ENCODE results near the gene OPN1MW3. TPM values are rescaled to one million over a fixed set of nuclear protein-coding genes. Genes with fewer than 3 reads are reported as not detected.
"Not testable (repeated sequence)": the region's sequence is repeated elsewhere in the genome, so short reads cannot be mapped to it uniquely, and the experiment has no call there.

Gene OPN1MW3
- total RNA-seq, 1 experiment from 2014 or later, result not detected

- not testable (repeated sequence) for DNase-seq; H3K36me3 ChIP-seq; H3K4me3 ChIP-seq; H3K27ac ChIP-seq; H3K9me3 ChIP-seq (replicated peaks); H3K27me3 ChIP-seq; H3K4me1 ChIP-seq
Measured at GRCh38 chrX:154269245-154269644, 11.9 kb downstream of the OPN1MW3 start.

GRCh38 chrX:154284489-154285338 lies 27.3 kb downstream of the OPN1MW3 start:
- DNase-seq; H3K27me3 ChIP-seq; H3K9me3 ChIP-seq (replicated peaks); H3K4me3 ChIP-seq; H3K27ac ChIP-seq; H3K36me3 ChIP-seq; H3K4me1 ChIP-seq: not testable (repeated sequence)

- not testable (repeated sequence) for H3K36me3 ChIP-seq; H3K27ac ChIP-seq; H3K4me3 ChIP-seq; DNase-seq; H3K27me3 ChIP-seq; H3K4me1 ChIP-seq; H3K9me3 ChIP-seq (replicated peaks)
Measured at GRCh38 chrX:154286406-154286805, 29.0 kb downstream of the OPN1MW3 start.

- H3K27ac ChIP-seq, result no peak within 1 kb of the TSS
- no peaks in the 10 kb centered on the region for H3K9me3 ChIP-seq (replicated peaks)
- no peak for DNase-seq
- H3K4me3 ChIP-seq, result no peak within 1 kb of the TSS
- no peaks in the 10 kb centered on the region for H3K27me3 ChIP-seq
- no peaks in the 10 kb centered on the region for H3K4me1 ChIP-seq
- no peaks in the 10 kb centered on the region for H3K36me3 ChIP-seq
Measured at GRCh38 chrX:154294791-154295574, 37.6 kb downstream of the OPN1MW3 start, which contains the start of gene TEX28. Gene TEX28 (minus strand): TSS chrX:154295124. CDS start chrX:154292117, 3,007 bp downstream.

- no peaks in the 10 kb centered on the region for H3K27me3 ChIP-seq
- no peak within 1 kb of the TSS for H3K27ac ChIP-seq
- no peaks in the 10 kb centered on the region for H3K36me3 ChIP-seq
- no peaks in the 10 kb centered on the region for H3K4me1 ChIP-seq
- no peak within 1 kb of the TSS for H3K4me3 ChIP-seq
- DNase-seq, result no peak
- H3K9me3 ChIP-seq (replicated peaks), result no peaks in the 10 kb centered on the region
Measured at GRCh38 chrX:154295664-154296310, 38.4 kb downstream of the OPN1MW3 start, which contains the start of gene TKTL1. Gene TKTL1 (plus strand): TSS chrX:154295795. CDS start chrX:154295860, 65 bp downstream.

GRCh38 chrX:154296731-154297130 lies 39.3 kb downstream of the OPN1MW3 start:
- DNase-seq, result no peak
- no peaks in the 10 kb centered on the region for H3K9me3 ChIP-seq (replicated peaks)
- H3K27me3 ChIP-seq, result no peaks in the 10 kb centered on the region
- no peak overlapping the region for H3K27ac ChIP-seq
- no peak overlapping the region for H3K4me3 ChIP-seq
- no peaks in the 10 kb centered on the region for H3K36me3 ChIP-seq
- H3K4me1 ChIP-seq, result no peaks in the 10 kb centered on the region

GRCh38 chrX:154298312-154298711 lies 40.9 kb downstream of the OPN1MW3 start:
- Histone ChIP-seq H3K27ac (no peak overlapping the region), H3K4me1 (no peaks in the 10 kb centered on the region), H3K9me3 (replicated peaks) (no peaks in the 10 kb centered on the region), H3K27me3 (no peaks in the 10 kb centered on the region), H3K4me3 (no peak overlapping the region), H3K36me3 (no peaks in the 10 kb centered on the region)
- no peak for DNase-seq

GRCh38 chrX:154300816-154301215 lies 43.4 kb downstream of the OPN1MW3 start:
- H3K27me3 ChIP-seq, result no peaks in the 10 kb centered on the region
- H3K4me1 ChIP-seq, result no peaks in the 10 kb centered on the region
- no peak for DNase-seq
- no peaks in the 10 kb centered on the region for H3K9me3 ChIP-seq (replicated peaks)
- H3K27ac ChIP-seq, result no peak overlapping the region
- no peaks in the 10 kb centered on the region for H3K36me3 ChIP-seq
- H3K4me3 ChIP-seq, result no peak overlapping the region

- not testable (repeated sequence) for H3K9me3 ChIP-seq (replicated peaks); H3K27ac ChIP-seq; DNase-seq; H3K4me3 ChIP-seq; H3K4me1 ChIP-seq; H3K36me3 ChIP-seq; H3K27me3 ChIP-seq
Measured at GRCh38 chrX:154302998-154303397, 45.6 kb downstream of the OPN1MW3 start.

GRCh38 chrX:154303476-154303875 lies 46.1 kb downstream of the OPN1MW3 start:
- no peaks in the 10 kb centered on the region for H3K4me1 ChIP-seq
- no peak overlapping the region for H3K27ac ChIP-seq
- DNase-seq, result no peak
- H3K4me3 ChIP-seq, result no peak overlapping the region
- no peaks in the 10 kb centered on the region for H3K9me3 ChIP-seq (replicated peaks)
- no peaks in the 10 kb centered on the region for H3K36me3 ChIP-seq
- H3K27me3 ChIP-seq, result no peaks in the 10 kb centered on the region

GRCh38 chrX:154304846-154305245 lies 47.5 kb downstream of the OPN1MW3 start:
- Histone ChIP-seq H3K9me3 (replicated peaks) (no peaks in the 10 kb centered on the region), H3K27ac (no peak overlapping the region), H3K27me3 (no peaks in the 10 kb centered on the region), H3K4me1 (no peaks in the 10 kb centered on the region), H3K36me3 (no peaks in the 10 kb centered on the region), H3K4me3 (no peak overlapping the region)
- peak in 1 of 2 experiments; percentile 5 for DNase-seq

- Histone ChIP-seq H3K4me3 (no peak overlapping the region), H3K36me3 (no peaks in the 10 kb centered on the region), H3K9me3 (replicated peaks) (no peaks in the 10 kb centered on the region), H3K4me1 (no peaks in the 10 kb centered on the region), H3K27ac (no peak overlapping the region), H3K27me3 (no peaks in the 10 kb centered on the region)
- no peak for DNase-seq
Measured at GRCh38 chrX:154305541-154306205, 48.3 kb downstream of the OPN1MW3 start.

- no peak for DNase-seq
- no peaks in the 10 kb centered on the region for H3K4me1 ChIP-seq
- H3K27ac ChIP-seq, result no peak overlapping the region
- H3K4me3 ChIP-seq, result no peak overlapping the region
- H3K36me3 ChIP-seq, result no peaks in the 10 kb centered on the region
- H3K9me3 ChIP-seq (replicated peaks), result no peaks in the 10 kb centered on the region
- no peaks in the 10 kb centered on the region for H3K27me3 ChIP-seq
Measured at GRCh38 chrX:154307202-154307601, 49.8 kb downstream of the OPN1MW3 start.

GRCh38 chrX:154308108-154308946 lies 50.9 kb downstream of the OPN1MW3 start:
- Histone ChIP-seq H3K4me1 (no peaks in the 10 kb centered on the region), H3K36me3 (no peaks in the 10 kb centered on the region), H3K27ac (no peak overlapping the region), H3K9me3 (replicated peaks) (no peaks in the 10 kb centered on the region), H3K4me3 (no peak overlapping the region), H3K27me3 (no peaks in the 10 kb centered on the region)
- peak; percentile 47 to 66 for DNase-seq
